Measurements from ENCODE around the gene CXCL8. TPM values are rescaled to one million over a fixed set of nuclear protein-coding genes. Genes with fewer than 3 reads are reported as not detected.
A peak's percentile ranks its signal among the peaks of the same experiment; 100 is the strongest.

Gene CXCL8
- total RNA-seq, 1 experiment from 2014 or later, result 2.6 TPM

- DNase-seq (ENCODE audit: low spot score), result no peak
Observed at GRCh38 chr4:73718375-73719373, 21.7 kb upstream of the CXCL8 start.

- DNase-seq (ENCODE audit: low spot score), result no peak
Observed at GRCh38 chr4:73721435-73721834, 18.9 kb upstream of the CXCL8 start.

DNA sequence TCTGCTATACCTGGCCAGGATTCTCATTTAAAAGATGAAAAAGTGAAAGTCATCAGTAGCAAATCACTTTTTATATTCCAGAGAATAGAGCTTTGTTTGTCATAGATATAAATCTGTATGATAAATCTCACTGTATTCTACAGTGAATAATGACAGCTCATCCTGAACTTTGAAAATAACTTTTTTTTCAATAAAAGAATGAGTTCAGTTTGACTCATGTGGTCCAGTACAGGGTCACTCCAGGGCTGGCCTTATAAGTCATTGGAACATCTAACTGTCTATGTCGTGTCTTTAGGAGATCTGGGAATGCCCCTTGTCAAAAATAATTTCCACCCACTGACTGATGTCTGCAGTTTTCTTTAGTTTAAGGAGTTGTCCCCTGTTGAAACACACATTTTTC is 18.5 kb upstream of the CXCL8 start:
- DNase-seq (ENCODE audit: low spot score), result no peak

DNA sequence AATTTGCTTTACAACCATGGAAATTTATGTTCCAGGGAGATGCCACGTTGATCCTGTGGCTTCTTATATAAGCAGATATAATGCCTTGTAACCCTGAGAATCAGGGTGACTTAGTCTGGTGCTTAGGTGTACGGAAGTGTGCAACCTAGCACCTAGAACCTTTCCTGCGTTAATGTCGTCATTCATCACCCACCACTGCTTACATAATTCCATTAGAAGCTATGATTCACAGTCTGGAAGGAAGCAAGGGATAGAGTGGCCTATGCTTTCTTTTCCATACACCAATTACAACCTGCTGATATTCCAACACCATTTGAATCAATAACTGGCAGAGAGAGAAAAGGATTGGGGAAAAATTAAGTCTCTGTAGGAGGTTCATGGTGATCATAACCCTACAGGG is 17.3 kb upstream of the CXCL8 start:
- DNase-seq (ENCODE audit: low spot score), result no peak

DNA sequence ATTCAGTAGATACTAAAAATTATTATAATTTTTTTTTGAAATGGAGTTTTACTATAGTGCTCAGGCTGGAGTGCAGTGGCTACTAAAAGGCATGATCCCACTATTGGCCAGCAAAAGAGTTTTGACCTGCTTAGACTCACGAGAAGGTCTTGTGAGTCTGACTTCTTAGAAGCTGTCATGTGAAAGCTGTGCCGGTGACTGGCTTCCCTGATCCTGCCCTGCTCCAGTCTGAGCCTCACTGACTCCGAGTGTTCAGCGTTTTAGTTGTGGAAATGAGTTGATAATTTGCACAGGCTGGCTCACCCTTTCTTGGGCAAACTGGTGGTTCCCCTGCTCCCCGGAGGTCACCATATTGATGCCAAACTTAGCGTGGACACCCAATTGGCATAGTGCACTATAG is 16.4 kb upstream of the CXCL8 start:
- no peak for DNase-seq (ENCODE audit: low spot score)

GRCh38 chr4:73725510-73725909 is 14.9 kb upstream of the CXCL8 start:
- DNase-seq (ENCODE audit: low spot score), result no peak

GRCh38 chr4:73725985-73726384 is 14.4 kb upstream of the CXCL8 start:
- peak; percentile 63 for DNase-seq (ENCODE audit: low spot score)

DNA sequence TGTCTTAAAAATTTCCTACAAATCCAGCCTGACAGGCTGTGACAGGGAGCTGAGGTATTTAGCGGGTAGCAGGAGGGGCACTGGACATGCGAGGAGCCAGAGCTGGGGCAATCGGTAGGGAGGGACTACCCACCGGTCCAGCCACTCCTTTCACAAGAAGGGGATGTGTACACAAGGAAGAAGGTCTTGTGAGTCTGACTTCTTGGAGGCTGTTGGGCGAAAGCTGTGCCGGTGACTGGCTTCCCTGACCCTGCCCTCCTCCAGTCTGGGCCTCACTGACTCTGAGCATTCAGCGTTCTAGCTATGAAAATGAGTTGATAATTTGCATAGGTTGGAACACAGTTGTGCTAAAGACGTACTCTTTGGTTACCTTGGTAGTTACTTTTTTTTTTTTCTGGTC is 12.7 kb upstream of the CXCL8 start:
- DNase-seq (ENCODE audit: low spot score), result peak; percentile 45

GRCh38 chr4:73728091-73728741 is 12.2 kb upstream of the CXCL8 start:
- no peak for DNase-seq (ENCODE audit: low spot score)

- peak; percentile 85 for DNase-seq (ENCODE audit: low spot score)
Observed at GRCh38 chr4:73729534-73730165, 10.7 kb upstream of the CXCL8 start.

DNA sequence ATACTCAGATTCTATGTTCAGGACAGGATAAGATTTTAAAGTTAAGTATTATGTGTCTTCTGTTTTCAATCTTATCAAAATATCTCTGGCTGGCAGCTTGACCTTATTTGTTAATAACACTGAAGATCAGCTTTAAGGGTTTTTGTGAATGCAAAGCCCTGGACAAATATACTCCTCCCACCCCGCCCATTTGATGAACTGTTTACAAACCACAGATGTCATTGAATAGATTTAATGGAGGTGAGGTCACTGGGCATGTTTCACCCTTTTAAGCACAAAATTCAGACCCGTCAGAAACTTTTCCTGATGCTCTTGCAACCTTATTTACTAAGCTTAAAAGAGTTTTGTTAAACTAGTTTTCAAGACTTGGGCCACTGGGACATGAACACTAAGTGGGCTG is 10.1 kb upstream of the CXCL8 start:
- no peak for DNase-seq (ENCODE audit: low spot score)

DNA sequence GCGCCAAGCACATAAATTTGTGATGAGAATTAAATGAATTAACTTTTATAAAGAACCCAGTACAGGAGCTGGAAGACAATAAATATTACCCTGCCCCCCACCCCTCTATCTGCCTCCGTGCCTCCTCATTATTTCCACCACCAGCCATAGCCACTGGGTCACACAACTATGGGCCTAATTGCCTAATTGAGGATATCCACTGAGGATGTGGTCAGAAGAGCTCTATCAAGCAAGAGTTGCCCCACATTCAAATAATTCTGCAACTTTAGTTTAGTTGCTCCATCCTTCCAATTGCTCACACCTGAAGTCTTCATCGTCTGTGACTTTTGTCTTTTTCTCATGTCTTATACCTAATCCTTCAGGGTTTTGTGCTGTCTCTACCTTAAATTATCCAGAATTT is 9.5 kb upstream of the CXCL8 start:
- DNase-seq (ENCODE audit: low spot score), result no peak

DNA sequence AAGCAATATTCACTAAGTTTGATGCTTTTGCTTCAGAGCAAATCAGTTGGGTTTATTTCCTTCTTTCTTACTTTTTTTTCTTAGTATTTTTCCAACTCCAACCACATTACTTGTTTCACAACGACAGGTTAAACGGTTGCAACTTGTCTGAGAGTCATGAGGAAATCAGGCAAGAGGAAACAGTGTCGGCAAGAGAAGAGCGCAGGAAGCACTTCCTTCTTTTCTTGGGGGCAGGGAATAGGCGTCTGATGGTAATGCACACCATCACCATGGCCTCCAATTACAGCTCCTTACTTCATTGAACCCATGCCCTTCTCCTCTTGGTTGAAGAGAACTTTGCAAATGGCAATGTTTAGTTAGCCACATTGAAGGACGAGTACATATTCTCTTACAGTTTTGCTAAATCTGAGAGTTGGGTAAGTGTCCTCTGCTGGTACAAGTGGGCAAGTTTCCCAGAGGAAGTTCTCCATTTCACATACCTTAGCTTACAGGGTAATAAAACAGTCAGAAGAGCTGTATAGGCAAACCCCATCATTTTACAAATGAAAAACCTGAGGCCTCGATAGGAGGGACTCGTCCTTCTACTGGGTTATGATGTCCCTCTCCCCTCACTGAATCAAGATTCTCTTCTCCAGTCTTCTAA is 8.3 kb upstream of the CXCL8 start:
- peak; percentile 43 for DNase-seq (ENCODE audit: low spot score)

- DNase-seq (ENCODE audit: low spot score), result no peak
Observed at GRCh38 chr4:73732759-73733431, 7.5 kb upstream of the CXCL8 start.

DNA sequence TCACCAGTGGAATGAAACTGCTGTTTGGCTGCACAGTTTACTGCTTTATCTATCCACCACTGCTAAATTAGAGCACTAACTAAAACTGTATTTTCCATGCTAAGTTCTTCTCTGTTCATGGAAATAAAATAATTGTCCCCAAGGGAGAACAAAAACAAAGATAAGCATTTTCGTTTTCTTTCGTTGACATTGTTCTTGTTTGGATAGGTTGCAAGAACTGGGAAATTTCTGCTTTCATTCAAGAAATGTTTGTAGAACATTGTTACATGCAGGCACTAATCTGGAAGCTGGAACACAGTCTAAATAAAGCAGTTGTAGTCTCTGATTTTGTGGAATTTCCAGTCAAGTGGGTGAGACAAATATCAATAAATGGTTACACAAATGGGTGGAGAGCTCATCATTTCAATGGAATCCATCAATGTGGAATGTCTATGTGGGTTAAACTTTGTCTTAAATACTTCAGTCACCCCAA is 5.8 kb upstream of the CXCL8 start:
- DNase-seq (ENCODE audit: low spot score), result no peak

DNA sequence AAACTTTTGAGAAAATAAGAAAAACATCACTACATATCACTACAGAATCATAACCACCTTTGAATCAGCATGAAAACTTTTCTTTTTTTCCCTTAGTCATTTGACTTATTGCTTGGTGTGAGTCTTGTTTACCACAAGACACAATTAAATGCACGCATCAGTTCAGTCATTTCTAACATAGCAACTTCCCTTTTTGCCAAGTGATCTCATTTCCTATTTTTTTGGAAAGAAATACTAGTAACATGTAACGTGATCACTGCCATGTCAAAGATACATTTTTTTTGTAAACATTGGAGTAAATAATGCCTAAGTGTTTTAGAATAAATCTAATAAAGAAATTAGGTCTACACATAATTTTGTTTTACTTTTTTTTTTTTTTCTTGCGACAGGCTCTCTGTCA is 5.1 kb upstream of the CXCL8 start:
- no peak for DNase-seq (ENCODE audit: low spot score)

DNA sequence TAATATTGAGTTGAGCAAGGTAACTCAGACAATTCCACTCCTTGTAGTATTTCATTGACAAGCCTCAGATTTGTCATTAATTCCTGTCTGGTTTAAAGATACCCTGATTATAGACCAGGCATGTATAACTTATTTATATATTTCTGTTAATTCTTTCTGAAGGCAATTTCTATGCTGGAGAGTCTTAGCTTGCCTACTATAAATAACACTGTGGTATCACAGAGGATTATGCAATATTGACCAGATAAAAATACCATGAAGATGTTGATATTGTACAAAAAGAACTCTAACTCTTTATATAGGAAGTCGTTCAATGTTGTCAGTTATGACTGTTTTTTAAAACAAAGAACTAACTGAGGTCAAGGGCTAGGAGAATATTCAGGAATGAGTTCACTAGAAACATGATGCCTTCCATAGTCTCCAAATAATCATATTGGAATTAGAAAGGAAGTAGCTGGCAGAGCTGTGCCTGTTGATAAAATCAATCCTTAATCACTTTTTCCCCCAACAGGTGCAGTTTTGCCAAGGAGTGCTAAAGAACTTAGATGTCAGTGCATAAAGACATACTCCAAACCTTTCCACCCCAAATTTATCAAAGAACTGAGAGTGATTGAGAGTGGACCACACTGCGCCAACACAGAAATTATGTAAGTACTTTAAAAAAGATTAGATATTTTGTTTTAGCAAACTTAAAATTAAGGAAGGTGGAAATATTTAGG is 821 bp downstream of the CXCL8 start:
- DNase-seq (ENCODE audit: low spot score), result peak; percentile 24

DNA sequence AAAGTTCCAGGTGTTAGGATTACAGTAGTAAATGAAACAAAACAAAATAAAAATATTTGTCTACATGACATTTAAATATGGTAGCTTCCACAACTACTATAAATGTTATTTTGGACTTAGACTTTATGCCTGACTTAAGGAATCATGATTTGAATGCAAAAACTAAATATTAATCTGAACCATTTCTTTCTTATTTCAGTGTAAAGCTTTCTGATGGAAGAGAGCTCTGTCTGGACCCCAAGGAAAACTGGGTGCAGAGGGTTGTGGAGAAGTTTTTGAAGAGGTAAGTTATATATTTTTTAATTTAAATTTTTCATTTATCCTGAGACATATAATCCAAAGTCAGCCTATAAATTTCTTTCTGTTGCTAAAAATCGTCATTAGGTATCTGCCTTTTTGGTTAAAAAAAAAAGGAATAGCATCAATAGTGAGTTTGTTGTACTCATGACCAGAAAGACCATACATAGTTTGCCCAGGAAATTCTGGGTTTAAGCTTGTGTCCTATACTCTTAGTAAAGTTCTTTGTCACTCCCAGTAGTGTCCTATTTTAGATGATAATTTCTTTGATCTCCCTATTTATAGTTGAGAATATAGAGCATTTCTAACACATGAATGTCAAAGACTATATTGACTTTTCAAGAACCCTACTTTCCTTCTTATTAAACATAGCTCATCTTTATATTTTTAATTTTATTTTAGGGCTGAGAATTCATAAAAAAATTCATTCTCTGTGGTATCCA is 1.6 kb downstream of the CXCL8 start:
- DNase-seq (ENCODE audit: low spot score), result no peak

DNA sequence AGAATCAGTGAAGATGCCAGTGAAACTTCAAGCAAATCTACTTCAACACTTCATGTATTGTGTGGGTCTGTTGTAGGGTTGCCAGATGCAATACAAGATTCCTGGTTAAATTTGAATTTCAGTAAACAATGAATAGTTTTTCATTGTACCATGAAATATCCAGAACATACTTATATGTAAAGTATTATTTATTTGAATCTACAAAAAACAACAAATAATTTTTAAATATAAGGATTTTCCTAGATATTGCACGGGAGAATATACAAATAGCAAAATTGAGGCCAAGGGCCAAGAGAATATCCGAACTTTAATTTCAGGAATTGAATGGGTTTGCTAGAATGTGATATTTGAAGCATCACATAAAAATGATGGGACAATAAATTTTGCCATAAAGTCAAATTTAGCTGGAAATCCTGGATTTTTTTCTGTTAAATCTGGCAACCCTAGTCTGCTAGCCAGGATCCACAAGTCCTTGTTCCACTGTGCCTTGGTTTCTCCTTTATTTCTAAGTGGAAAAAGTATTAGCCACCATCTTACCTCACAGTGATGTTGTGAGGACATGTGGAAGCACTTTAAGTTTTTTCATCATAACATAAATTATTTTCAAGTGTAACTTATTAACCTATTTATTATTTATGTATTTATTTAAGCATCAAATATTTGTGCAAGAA is 2.3 kb downstream of the CXCL8 start:
- DNase-seq (ENCODE audit: low spot score), result no peak

Measured in HT-29 (cell line).